Hepatocyte (in vitro differentiated cells): ENCODE measurements around the gene VSIG10L2.

Source experiments
- EZH2phosphoT487 ChIP-seq: fragments of 200-600 bp; sonication (generic); IDR thresholded peaks from one replicate; pipeline ENCODE4 v1.6.1; 2018; ENCODE audit warnings: antibody characterized with exemption, mild to moderate bottlenecking, low read depth, moderate library complexity; ENCODE audit not compliant: unreplicated experiment, severe bottlenecking
- TF ChIP-seq, protein P1 (sequence below): fragments of 200-600 bp; sonication (generic); IDR thresholded peaks from 2 replicates; pipeline ENCODE4 v1.5.1; 2016; ENCODE audit warnings: antibody characterized with exemption, mild to moderate bottlenecking; ENCODE audit not compliant: poor library complexity

DNA sequence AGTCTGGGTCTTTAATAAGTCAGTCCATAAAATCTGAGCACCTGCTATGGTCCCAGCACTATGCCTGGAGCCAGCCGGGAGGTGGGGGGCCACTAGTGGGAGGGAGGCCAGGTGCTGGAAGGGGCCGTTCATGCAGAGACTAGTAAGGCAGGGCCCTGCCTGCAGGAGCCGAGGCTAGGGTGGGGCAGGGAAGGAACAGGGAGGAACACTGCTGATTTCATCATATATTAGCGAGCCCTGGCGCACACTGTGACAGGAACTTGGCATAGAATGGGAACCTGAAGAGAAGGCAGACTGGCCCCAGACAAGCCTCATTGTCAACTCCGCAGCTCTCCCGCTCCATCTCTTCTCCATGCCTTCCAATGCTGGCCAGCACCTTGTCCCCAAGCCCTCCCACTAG lies 7.1 kb downstream of the VSIG10L2 start:
- TF ChIP-seq, protein P1, sequence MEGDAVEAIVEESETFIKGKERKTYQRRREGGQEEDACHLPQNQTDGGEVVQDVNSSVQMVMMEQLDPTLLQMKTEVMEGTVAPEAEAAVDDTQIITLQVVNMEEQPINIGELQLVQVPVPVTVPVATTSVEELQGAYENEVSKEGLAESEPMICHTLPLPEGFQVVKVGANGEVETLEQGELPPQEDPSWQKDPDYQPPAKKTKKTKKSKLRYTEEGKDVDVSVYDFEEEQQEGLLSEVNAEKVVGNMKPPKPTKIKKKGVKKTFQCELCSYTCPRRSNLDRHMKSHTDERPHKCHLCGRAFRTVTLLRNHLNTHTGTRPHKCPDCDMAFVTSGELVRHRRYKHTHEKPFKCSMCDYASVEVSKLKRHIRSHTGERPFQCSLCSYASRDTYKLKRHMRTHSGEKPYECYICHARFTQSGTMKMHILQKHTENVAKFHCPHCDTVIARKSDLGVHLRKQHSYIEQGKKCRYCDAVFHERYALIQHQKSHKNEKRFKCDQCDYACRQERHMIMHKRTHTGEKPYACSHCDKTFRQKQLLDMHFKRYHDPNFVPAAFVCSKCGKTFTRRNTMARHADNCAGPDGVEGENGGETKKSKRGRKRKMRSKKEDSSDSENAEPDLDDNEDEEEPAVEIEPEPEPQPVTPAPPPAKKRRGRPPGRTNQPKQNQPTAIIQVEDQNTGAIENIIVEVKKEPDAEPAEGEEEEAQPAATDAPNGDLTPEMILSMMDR, result no peak
- TF ChIP-seq EZH2phosphoT487, result no peak
